K562 (cell line): ENCODE data around the gene SCAMP3. TPM values are rescaled to one million over a fixed set of nuclear protein-coding genes. Genes with fewer than 3 reads are reported as not detected.

Experiments used
- ATAC-seq: fragments of 200-7000 bp; cut with Tn5 transposase; 3 replicates; pipeline ENCODE4 v1.9.1; 2020; ENCODE audit warnings: moderate library complexity
- BruUV-seq: library from RNA; stranded (reverse); fragments of 400-500 nt; replicated peaks from 2 replicates; lab custom pipeline; 2021; lab: Mats Ljungman, UMichigan
- CTCF ChIA-PET: fragments of 300-600 bp; formaldehyde crosslinking; extraction: SDS; loops from one replicate; lab custom pipeline; 2021; ENCODE audit warnings: low intra/inter-chr PET ratio; lab: Yijun Ruan, JAX
- POLR2A ChIA-PET: fragments of 300-600, 350-650 bp; sonication (Branson Sonifier 250); formaldehyde crosslinking; extraction: SDS; loops from one replicate; lab custom pipeline; 2021; ENCODE audit warnings: antibody characterized with exemption, inconsistent platforms; lab: Yijun Ruan, JAX
- DNase-seq, 4 experiments: peaks; one replicate each; pipeline versions ENCODE4 v3.0.0 to v3.0.0-alpha.2; 2011 to 2018; ENCODE audit warnings: low spot score in 3 of 4, mixed read lengths in 3 of 4; ENCODE audit errors: extremely low read depth in 1 of 4
- FAIRE-seq: peaks from 2 replicates; lab custom pipeline; 2011; peaks lifted over from hg19 to GRCh38; lab: Jason Lieb, UNC
- H2AFZ ChIP-seq: 2 replicates; pipeline ENCODE4 v1.6.0; 2011; ENCODE audit warnings: low read depth, low read length, control low read depth, inconsistent platforms
- H3K27ac ChIP-seq: fragments of 200-600 bp; 3 replicates; pipeline ENCODE4 v1.8.0; 2011; ENCODE audit warnings: low read depth, mild to moderate bottlenecking, control low read depth, inconsistent platforms, low read length, moderate library complexity, mixed read lengths; ENCODE audit errors: extremely low read depth
- H3K27me3 ChIP-seq, 2 experiments: fragments of 300-600 bp in 1 of 2; 2 replicates in 1 of 2; 3 replicates in 1 of 2; pipeline versions ENCODE4 v1.6.0 to v1.8.0; 2011; ENCODE audit warnings: inconsistent platforms in 2 of 2, low read length in 2 of 2, mild to moderate bottlenecking in 1 of 2, mixed read lengths in 1 of 2, moderate library complexity in 1 of 2; ENCODE audit not compliant: control insufficient read depth in 2 of 2, insufficient read depth in 2 of 2
- H3K36me3 ChIP-seq: fragments of 300-600 bp; 3 replicates; pipeline ENCODE4 v1.8.0; 2011; ENCODE audit warnings: mild to moderate bottlenecking, low read length, inconsistent platforms; ENCODE audit not compliant: control insufficient read depth, insufficient read depth
- H3K4me1 ChIP-seq, 2 experiments: fragments of 200-600 bp in 1 of 2; replicated peaks in 1 of 2; 2 replicates in 1 of 2; 3 replicates in 1 of 2; pipeline versions ENCODE4 v1.5.1 to v1.8.0; 2011; ENCODE audit warnings: inconsistent platforms in 2 of 2, low read length in 2 of 2, mild to moderate bottlenecking in 1 of 2, mixed read lengths in 1 of 2, moderate library complexity in 1 of 2; ENCODE audit not compliant: control insufficient read depth in 2 of 2, insufficient read depth in 2 of 2
- H3K4me2 ChIP-seq: 2 replicates; pipeline ENCODE4 v1.6.1; 2011; ENCODE audit warnings: low read length, control low read depth, inconsistent platforms, mixed read lengths; ENCODE audit not compliant: insufficient read depth
- H3K4me3 ChIP-seq: fragments of 200-600 bp; sonication (generic), shearing (Covaris generic); 2 replicates; pipeline ENCODE4 v1.5.1; 2016; ENCODE audit warnings: control low read depth, inconsistent platforms
- H3K79me2 ChIP-seq: fragments of 200-600 bp; 3 replicates; pipeline ENCODE4 v1.8.0; 2011; ENCODE audit warnings: low read length, inconsistent platforms; ENCODE audit not compliant: control insufficient read depth, insufficient read depth
- H3K9ac ChIP-seq, 2 experiments: 2 replicates each; pipeline versions ENCODE4 v1.6.0 to v1.6.1; 2011; ENCODE audit warnings: low read depth in 2 of 2, low read length in 2 of 2, control low read depth in 1 of 2, inconsistent platforms in 1 of 2, mild to moderate bottlenecking in 1 of 2, mixed read lengths in 1 of 2; ENCODE audit not compliant: insufficient read depth in 1 of 2
- H3K9me1 ChIP-seq: one replicate; pipeline ENCODE4 v1.6.0; 2011; ENCODE audit warnings: inconsistent platforms, mild to moderate bottlenecking, low read length, moderate library complexity; ENCODE audit not compliant: control insufficient read depth, insufficient read depth
- H3K9me3 ChIP-seq: replicated peaks from 2 replicates; pipeline ENCODE4 v1.5.1; 2011; ENCODE audit warnings: low read depth, low read length, inconsistent platforms; ENCODE audit not compliant: control insufficient read depth, insufficient read depth
- H4K20me1 ChIP-seq: replicated peaks from 2 replicates; pipeline ENCODE4 v1.6.1; 2011; ENCODE audit warnings: low read length, inconsistent platforms, mixed read lengths; ENCODE audit not compliant: control insufficient read depth, insufficient read depth
- CGGBP1 ChIP-seq: fragments of 250-450 bp; sonication (Bioruptor Pico); IDR thresholded peaks from 2 replicates; pipeline ENCODE4 v1.9.0; 2021; ENCODE audit warnings: mild to moderate bottlenecking
- CXXC5 ChIP-seq: fragments of 250-450 bp; sonication (Bioruptor Pico); IDR thresholded peaks from 2 replicates; pipeline ENCODE4 v1.8.0; 2022; ENCODE audit warnings: inconsistent platforms, mild to moderate bottlenecking, moderate library complexity
- FIP1L1 ChIP-seq: fragments of 200-400 bp; formaldehyde crosslinking; IDR thresholded peaks from 2 replicates; pipeline ENCODE4 v1.6.1; 2018; ENCODE audit warnings: mild to moderate bottlenecking, low read depth, low read length; ENCODE audit not compliant: poor library complexity, severe bottlenecking
- FOXK2 ChIP-seq, 2 experiments: fragments of 450-650 bp; IDR thresholded peaks in 1 of 2; conservative IDR thresholded peaks in 1 of 2; 2 replicates each; pipeline ENCODE4 v1.6.1; 2016; ENCODE audit warnings: low read depth in 2 of 2, mild to moderate bottlenecking in 1 of 2
- GTF2A2 ChIP-seq: IDR thresholded peaks from 2 replicates; pipeline ENCODE4 v1.6.1; 2016; ENCODE audit warnings: mild to moderate bottlenecking, missing genetic modification characterization, missing compliant biosample characterization
- MEF2A ChIP-seq: IDR thresholded peaks from 2 replicates; pipeline ENCODE4 v1.6.1; 2011; ENCODE audit warnings: low read depth, mild to moderate bottlenecking, low read length, moderate library complexity; ENCODE audit not compliant: control insufficient read depth
- MEF2D ChIP-seq: conservative IDR thresholded peaks from 2 replicates; pipeline ENCODE4 v1.6.1; 2016; ENCODE audit warnings: low read depth, missing genetic modification characterization, missing compliant biosample characterization
- MTA3 ChIP-seq: fragments of 450-650 bp; formaldehyde crosslinking; IDR thresholded peaks from 2 replicates; pipeline ENCODE4 v1.6.1; 2017; ENCODE audit warnings: mild to moderate bottlenecking, borderline replicate concordance
- MTF1 ChIP-seq: fragments of 250-450 bp; sonication (Bioruptor Pico); IDR thresholded peaks from 2 replicates; pipeline ENCODE4 v1.9.0; 2021; ENCODE audit warnings: moderate library complexity, mild to moderate bottlenecking, inconsistent platforms, borderline replicate concordance
- NELFE ChIP-seq: IDR thresholded peaks from 2 replicates; pipeline ENCODE4 v1.6.1; 2011; ENCODE audit warnings: mild to moderate bottlenecking; ENCODE audit not compliant: insufficient read depth, insufficient read length
- PKNOX1 ChIP-seq: fragments of 450-650 bp; IDR thresholded peaks from 2 replicates; pipeline ENCODE4 v1.6.1; 2016
- RBM17 ChIP-seq: fragments of 200-400 bp; formaldehyde crosslinking; IDR thresholded peaks from 2 replicates; pipeline ENCODE4 v1.6.1; 2017; ENCODE audit warnings: low read depth, mild to moderate bottlenecking, low read length, borderline replicate concordance
- RNF219 ChIP-seq: fragments of 250-450 bp; sonication (Bioruptor Pico); IDR thresholded peaks from 2 replicates; pipeline ENCODE4 v1.5.0; 2022; ENCODE audit warnings: mild to moderate bottlenecking
- SMARCB1 ChIP-seq: IDR thresholded peaks from 2 replicates; pipeline ENCODE4 v1.6.1; 2011; ENCODE audit warnings: improper control_type of control experiment, low read depth; ENCODE audit not compliant: insufficient read length
- SOX6 ChIP-seq: fragments of 450-650 bp; IDR thresholded peaks from 2 replicates; pipeline ENCODE4 v1.6.1; 2014; ENCODE audit warnings: mild to moderate bottlenecking
- SRSF9 ChIP-seq: fragments of 200-400 bp; formaldehyde crosslinking; IDR thresholded peaks from 2 replicates; pipeline ENCODE4 v1.6.1; 2017; ENCODE audit warnings: low read depth, low read length, borderline replicate concordance
- TBL1XR1 ChIP-seq, 2 experiments: IDR thresholded peaks; 2 replicates each; pipeline ENCODE4 v1.6.1; 2012; ENCODE audit warnings: improper control_type of control experiment in 2 of 2, low read length in 2 of 2, mild to moderate bottlenecking in 1 of 2
- ZNF584 ChIP-seq: fragments of 200-800 bp; sonication (Bioruptor generic); IDR thresholded peaks from 2 replicates; pipeline ENCODE4 v1.6.1; 2016; ENCODE audit warnings: low read depth, mild to moderate bottlenecking, missing genetic modification characterization, missing compliant biosample characterization
- WGBS: fragments of 100-300 bp; shearing (Covaris generic); methylation state at CpG from one replicate; pipeline ENCODE4 v1.1.6; 2016; ENCODE audit warnings: low coverage, mixed read lengths; ENCODE audit not compliant: insufficient coverage; ENCODE audit errors: missing lambda C conversion rate; 5-methylcytosine and 5-hydroxymethylcytosine counted together
- in situ Hi-C: fragments of 300-500 bp; cut with MboI; formaldehyde crosslinking; loops from 4 replicates; pipeline ENCODE4 v1.15.0; 2018; ENCODE audit warnings: inconsistent platforms, mixed read lengths
- intact Hi-C: fragments of 100-400 bp; cut with micrococcal nuclease; formaldehyde crosslinking; loops from 2 replicates; pipeline ENCODE4 v1.14.2; 2022
- polyA plus RNA-seq, 8 experiments: library from polyadenylated mRNA; depleted of rRNA in 4 of 8; stranded (reverse) in 5 of 8; unstranded in 3 of 8; fragments of >200 nt; fragmentation: Nextera tagmentation in 2 of 8; fragmentation: Illumina TruSeq in 1 of 8; extraction: Ambion mirVana in 2 of 8; extraction: Trizol in 1 of 8; gene quantifications; 2 replicates each; pipeline versions ENCODE4 v1.2.1 to v1.2.3, GENCODE V29; 2011 to 2014; ENCODE audit warnings: inconsistent platforms in 1 of 8, missing spikeins in 1 of 8
- total RNA-seq, 7 experiments: library from RNA; depleted of rRNA in 6 of 7; stranded (reverse); fragments of >200 nt in 6 of 7; fragmentation: Illumina TruSeq in 2 of 7; extraction: Trizol in 2 of 7; gene quantifications; 2 replicates each; pipeline versions ENCODE4 v1.2.1 to v1.2.3, GENCODE V29; 2011 to 2021; ENCODE audit warnings: low replicate concordance in 1 of 7

SCAMP3 gene
- total and polyA plus RNA-seq, 9 of the 15 experiments (the other 6 are each of a cell fraction or from before 2014, with no cell fraction given): 14.2 to 131 (median 86.1) TPM

DNA sequence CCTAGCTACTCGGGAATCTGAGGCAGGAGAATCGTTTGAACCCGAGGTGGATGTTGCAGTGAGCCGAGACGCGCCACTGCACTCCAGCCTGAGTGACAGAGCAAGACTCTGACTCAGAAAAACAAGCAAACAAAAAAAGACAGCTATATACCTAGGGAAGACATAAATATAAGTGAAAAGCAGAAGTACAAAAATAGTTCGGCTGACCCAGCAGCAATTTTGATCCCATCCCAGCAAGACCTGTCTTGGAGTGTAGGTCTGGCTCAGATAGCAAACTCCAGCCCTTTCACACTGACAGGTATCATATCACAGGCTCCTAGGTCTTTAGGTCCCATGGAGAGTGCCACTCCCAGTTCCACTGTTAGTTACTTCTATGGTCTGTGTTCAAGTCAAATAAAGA, 39.1 kb downstream of the SCAMP3 start:
- DNase-seq (peak in 3 of 4 experiments; percentile 6 to 57 (median 18)), FAIRE-seq (no peak), ATAC-seq (no peak)
- Histone ChIP-seq H3K4me1 (peaks cover 33 to 47% of the 10 kb centered on the region in 2 experiments), H3K79me2 (peaks cover 27% of the 10 kb centered on the region), H3K4me2 (no peak overlapping the region; the same call in 1 of the 2 replicates), H3K36me3 (no peaks in the 10 kb centered on the region; the same call in 2 of the 3 replicates), H3K27me3 (no peaks in the 10 kb centered on the region), H4K20me1 (no peaks in the 10 kb centered on the region), H2AFZ (no peak overlapping the region), H3K9me1 (no peaks in the 10 kb centered on the region), H3K9me3 (no peaks in the 10 kb centered on the region), H3K4me3 (no peak overlapping the region), H3K27ac (peak overlapping the region; percentile 42; the same call in 2 of the 3 replicates), H3K9ac (peak overlapping the region in 1 of 2 experiments; percentile 26; a peak in 1 of 4 replicates)
- in situ Hi-C loops: no loop called here
- BruUV-seq: no TSS peak
- 28% methylated on average over 7 of the region's 7 CpGs for WGBS
- POLR2A ChIA-PET: interaction anchor here (0.7 to 0.8 kb wide), 2 partner anchors 13 to 21 kb away, joined by 4 read pairs; no protein-coding TSS in a partner anchor
- intact Hi-C loops: no loop called here
- CTCF ChIA-PET: no interaction called here
- peak; percentile 90 for TF ChIP-seq MEF2D
- no peak for TF ChIP-seq MTA3
- TF ChIP-seq PKNOX1: peak; percentile 92
- no peak for TF ChIP-seq SMARCB1
- peak; percentile 33; the same call in 1 of the 2 replicates for TF ChIP-seq SOX6
- TF ChIP-seq ZNF584: no peak
- TF ChIP-seq MTF1 (CRISPR knock-in tag): no peak
- peak; percentile 75; the same call in 1 of the 2 replicates for TF ChIP-seq MEF2A
- TF ChIP-seq NELFE: no peak
- no peak for TF ChIP-seq RBM17
- no peak for TF ChIP-seq FIP1L1
- TF ChIP-seq CXXC5 (CRISPR knock-in tag): no peak
- TF ChIP-seq RNF219 (CRISPR knock-in tag): no peak
- no peak for TF ChIP-seq SRSF9
- no peak for TF ChIP-seq CGGBP1 (CRISPR knock-in tag)
- TF ChIP-seq FOXK2 (conservative IDR thresholded peaks at IDR 0.05 in 1 of 2, IDR thresholded peaks at IDR 0.05 in 1 of 2; ENCODE audit: low read depth in 2 of 2): no peak
- peak in 1 of 2 experiments; percentile 62; a peak in 1 of 4 replicates for TF ChIP-seq TBL1XR1 (IDR thresholded peaks at IDR 0.05; ENCODE audit: low read length in 2 of 2)
- TF ChIP-seq GTF2A2 (tag): no peak
